NCI-H2107 (cell line): ENCODE data around the gene ARMH3.
"Not testable (repeated sequence)": the region's sequence is repeated elsewhere in the genome, so short reads cannot be mapped to it uniquely, and the experiment has no call there.

Experiments
- DNase-seq: peaks from one replicate; lab custom pipeline; 2025; lab: John Stamatoyannopoulos, UW

Gene ARMH3, protein sequence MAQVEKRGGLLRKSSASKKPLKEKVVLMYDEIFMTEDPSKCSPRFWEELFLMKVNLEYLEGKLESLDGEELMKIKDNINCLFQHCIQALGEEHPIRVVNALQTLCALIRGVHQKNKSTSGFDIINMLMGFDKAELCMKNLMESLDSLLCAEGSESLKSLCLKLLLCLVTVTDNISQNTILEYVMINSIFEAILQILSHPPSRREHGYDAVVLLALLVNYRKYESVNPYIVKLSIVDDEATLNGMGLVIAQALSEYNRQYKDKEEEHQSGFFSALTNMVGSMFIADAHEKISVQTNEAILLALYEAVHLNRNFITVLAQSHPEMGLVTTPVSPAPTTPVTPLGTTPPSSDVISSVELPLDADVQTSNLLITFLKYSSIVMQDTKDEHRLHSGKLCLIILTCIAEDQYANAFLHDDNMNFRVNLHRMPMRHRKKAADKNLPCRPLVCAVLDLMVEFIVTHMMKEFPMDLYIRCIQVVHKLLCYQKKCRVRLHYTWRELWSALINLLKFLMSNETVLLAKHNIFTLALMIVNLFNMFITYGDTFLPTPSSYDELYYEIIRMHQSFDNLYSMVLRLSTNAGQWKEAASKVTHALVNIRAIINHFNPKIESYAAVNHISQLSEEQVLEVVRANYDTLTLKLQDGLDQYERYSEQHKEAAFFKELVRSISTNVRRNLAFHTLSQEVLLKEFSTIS

DNA sequence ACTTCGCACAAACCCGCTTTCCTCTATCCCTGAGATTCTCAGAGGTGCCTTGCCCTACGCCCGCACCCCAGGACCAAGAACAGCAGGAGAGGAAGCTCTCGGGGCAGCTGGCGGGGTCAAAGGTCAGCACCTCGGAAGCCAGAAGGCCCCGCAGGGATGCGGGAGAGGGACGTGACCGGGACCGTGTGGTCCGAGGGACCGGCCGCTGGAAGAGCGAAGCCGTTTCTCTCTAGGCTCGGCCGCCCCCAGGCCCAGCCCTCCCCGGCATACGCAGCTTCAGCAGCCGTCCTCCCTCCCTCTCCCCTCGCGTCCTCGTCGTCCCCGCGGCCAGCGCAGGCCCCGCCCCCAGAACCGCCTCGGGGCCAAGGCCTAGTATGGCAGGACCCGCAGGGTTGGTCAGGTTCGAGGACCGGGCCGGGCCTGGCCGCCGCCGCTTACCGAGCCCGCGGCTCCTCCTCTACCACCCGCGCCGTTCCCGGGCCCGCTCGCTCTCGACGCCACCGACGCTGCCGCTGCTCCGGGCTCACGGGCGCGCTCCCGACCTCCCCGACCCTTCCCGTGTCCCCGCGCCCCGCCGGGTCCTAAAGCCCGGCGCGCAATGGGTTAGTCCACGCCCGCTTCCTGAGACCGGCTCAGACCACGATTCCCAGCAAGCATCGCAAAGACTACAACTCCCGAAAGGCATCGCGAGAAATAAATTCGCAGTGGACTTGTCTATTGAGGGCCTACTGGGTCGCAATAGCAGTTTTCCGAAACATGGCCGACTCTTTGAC is at the start of gene ARMH3:
TSS of gene ARMH3 (minus strand) at position 527 of the 773 bp plus-strand sequence. CDS start 16,059 bp downstream, outside the sequence.
- peak; percentile 73 for DNase-seq

DNA sequence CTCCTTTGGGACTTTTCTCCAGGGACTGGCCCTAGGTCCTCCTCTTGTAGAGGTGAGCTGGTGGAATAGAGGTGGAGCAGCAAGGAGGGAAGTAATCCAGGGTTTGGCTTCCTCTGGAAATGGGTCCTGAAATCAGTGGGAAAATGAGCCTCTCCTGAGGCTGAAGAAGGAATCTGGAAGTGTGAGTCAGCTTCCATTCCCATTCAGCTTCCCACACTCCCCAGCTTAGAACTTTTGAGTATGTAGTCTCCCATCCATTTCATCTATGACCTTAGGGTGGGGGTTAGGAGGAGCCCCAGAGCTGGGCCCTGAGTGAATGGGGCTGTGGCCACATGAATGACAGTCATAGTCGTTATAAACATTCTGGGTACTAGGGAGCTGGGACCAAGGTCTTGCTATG is 46.4 kb upstream of the ARMH3 start:
- DNase-seq, result no peak

DNA sequence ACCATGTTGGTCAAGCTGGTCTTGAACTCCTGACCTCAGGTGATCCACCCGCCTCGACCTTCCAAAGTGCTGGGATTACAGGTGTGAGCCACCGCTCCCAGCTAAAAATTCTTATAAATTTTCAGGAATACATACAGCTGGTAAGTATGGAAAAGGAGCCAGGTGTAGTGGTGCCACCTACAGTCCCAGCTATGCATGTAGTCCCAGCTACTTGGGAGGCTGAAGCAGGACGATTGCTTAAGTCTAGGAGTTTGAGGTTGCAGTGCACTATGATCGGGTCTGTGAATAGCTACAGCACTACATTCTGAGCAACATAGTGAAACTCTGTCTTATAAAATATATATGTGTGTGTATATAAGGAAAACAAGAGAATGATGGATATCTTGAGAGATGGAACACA is 45.2 kb upstream of the ARMH3 start:
- DNase-seq, result no peak

DNA sequence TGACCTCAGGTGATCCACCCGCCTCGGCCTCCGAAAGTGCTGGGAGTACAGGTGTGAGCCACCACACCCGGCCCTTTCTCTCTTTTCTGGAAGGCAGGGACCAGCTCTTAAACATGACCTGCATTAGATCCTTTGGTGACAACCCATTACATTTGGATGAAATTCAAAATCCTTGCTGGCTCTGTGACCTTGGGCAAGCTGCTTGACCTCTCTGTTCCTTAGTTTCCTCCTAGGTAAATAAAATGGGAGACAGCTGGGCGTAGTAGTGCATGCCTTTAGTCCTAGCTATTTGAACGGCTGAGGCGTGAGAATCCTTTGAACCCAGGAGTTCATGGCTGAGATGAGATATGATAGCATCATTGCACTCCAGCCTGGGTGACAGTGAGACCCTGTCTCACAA is 40.5 kb upstream of the ARMH3 start:
- DNase-seq, result no peak

DNA sequence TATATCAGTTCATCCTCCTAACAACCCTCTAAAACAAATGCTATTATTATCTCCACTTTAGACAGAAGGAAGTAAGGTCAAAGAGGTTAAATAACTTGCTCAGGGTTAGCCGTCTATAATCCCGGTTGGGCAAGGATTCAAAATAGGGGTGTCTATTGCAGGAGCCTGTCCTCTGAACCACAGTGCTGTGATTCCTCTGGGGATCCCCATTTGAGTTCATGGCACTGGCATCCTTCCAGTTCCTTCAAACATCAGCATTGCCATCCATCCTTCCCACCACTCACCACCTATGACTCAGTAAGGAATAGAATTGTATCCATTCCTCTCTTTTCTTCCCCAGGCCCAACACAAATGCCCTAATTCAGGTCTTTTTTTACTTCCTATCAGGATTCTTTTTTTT is 34.8 kb upstream of the ARMH3 start:
- DNase-seq, result no peak

DNA sequence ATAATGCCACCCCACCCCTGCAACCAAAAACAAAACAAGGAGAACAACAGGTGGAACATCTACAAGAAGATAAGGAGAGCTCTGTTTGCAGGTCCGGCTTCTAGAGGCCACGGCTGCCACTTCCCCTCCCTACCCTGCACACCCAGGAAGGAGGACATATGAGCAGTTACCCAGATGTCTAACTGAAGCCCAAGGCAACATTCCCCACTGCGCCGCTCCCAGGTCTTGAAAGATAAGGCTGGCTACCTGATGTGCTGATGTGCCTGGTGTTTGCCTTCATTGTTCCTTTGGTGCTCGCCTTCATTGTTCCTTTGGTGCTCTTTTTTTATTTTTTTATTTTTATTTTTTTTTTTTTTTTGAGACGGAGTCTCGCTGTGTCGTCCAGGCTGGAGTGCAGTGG is 30.2 kb upstream of the ARMH3 start:
- no peak for DNase-seq

DNA sequence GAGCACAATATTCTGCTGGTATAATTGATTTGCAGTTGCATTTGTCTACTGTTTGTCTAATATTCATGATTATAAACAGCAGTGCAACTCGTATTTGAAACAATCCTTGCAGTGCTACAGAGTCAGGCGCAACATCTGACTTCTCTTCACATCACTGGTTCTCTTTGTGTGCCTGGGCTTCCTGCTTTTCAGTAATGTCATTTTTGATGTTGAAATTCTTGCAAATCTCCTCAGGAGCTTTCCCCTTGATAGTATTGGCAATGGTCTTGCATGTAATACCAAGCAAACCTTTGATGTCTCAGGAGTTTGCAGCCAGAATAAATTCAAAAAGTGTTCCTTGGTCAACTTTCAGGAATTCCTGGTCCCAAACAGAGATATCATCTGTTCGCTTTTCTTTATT is 29.4 kb upstream of the ARMH3 start:
- DNase-seq, result no peak

DNA sequence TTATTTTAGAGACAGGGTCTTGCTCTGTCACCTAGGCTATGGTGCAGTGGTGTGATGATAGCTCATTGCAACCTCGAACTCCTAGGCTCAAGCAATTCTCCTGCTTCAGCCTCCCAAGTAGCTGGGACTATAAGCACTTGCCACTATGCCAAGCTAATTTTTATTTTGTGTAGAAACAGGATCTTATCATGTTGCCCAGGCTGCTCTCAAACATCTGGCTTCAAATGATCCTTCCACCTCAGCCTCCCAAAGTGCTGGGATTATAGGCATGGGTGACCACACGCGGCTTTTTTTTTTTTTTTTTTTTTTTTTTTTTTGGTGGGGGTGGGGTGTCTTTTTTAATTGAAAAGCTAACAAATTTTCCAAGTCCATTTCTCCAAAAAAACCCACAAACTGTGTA is 27.6 kb upstream of the ARMH3 start:
- no peak for DNase-seq

DNA sequence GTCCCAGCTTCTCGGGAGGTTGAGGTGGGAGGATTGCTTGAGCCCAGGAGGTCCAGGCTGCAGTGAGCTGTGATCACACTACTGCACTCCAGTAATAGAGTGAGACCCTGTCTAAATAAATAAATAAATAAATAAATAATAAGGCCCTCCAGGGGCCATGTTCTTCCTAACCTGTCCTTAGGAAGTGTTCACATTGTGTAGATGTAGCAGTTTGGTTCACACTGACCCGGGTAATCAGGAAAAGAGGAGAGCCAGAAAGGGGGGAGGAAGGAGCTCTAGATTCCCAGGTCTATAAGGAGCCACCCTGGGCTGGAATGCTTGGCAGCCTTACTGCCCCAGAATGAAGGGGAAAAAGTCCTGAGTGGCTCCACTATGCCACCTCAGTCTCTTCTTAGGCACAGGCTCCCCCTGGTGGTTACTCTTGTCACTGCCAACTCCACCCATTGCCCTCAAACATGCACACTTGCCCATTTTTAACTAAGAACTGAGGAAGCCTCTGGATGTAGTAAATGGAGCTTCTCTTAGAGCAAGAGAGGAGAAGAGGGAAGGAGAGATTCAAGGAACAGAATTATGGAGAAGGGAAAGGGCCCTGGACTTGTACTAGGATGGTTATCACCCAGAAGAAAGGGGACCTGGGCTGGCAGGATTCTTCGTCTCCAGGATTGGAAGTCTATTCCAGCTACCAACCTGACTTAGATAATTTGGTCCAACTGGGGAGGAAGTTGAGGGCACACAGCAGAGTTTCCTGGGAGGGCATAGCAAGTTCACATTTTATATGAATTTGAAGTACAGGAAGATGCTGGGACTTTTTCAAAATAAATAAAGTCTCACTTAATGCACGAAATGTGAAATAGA is 16.9 kb upstream of the ARMH3 start:
- peak; percentile 18 for DNase-seq

DNA sequence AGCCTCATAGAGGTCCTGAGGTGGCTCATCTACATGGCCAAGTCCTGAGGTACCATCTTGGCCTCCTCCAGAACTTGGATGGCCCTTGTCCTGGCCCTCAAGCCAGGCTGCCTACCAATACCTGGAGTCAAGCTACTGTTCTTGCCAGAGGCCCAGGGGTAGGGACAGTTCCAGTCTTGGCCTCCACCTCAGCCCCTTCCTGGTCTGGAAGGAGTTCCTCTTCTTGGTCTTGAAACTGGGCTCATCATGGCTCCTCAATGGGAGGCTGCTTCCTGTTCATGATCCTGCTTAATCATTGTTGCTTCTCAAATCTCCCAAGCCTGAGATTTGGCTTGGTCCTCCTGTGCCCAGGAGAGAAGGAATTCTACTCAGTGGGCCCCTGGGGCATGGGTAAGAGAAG is 13.1 kb upstream of the ARMH3 start:
- DNase-seq, result no peak

DNA sequence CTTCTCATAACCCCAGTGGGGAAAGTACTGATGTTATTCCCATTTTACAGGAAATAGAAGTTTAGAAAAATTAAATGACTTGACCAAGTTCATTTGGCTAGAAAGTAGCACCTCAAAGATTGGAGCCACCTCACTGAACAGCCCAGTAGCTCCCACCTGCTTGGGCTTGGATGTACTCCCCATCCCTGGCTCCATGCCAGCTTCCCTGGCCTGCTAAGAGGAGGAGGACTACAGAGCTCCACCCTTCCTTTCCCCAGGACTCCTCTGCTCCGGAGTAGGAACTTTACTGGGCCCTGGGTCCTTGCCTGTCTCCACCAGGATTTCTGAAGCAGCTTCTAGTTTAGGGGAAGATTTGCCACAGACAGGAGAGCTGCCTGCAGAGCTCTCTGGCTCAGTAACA is 12.2 kb upstream of the ARMH3 start:
- no peak for DNase-seq

DNA sequence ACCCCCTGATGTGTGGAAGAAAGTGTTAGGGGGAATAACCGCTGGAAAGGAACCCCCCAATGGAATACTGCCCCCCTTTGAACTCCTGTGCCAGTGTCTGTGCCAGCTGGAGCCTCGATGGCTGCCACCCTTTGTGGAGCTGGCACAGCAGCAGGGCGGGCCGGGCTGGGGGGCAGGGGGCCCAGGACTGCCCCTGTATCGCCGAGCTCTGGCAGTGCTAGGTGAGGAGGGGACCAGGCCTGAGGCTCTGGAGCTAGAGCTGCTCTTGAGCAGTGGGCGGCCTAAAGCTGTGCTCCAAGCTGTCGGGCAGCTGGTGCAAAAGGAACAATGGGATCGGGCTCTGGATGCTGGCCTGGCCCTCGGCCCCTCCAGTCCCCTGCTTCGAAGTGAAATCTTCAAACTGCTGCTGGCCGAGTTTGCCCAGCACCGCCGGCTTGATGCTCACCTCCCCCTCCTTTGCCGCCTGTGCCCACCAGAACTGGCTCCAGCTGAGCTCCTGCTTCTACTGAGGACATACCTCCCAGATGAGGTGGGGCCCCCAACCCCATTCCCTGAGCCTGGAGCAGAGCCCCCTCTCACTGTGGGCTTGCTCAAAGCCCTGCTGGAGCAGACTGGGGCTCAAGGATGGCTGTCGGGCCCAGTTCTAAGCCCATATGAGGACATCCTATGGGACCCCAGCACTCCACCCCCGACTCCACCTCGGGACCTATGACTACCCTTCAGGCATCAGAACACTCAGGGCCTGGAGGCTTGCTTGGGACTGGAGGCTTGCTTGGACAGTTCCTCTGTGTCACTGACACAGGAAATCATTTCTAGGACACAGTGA is 11.3 kb upstream of the ARMH3 start:
- no peak for DNase-seq

DNA sequence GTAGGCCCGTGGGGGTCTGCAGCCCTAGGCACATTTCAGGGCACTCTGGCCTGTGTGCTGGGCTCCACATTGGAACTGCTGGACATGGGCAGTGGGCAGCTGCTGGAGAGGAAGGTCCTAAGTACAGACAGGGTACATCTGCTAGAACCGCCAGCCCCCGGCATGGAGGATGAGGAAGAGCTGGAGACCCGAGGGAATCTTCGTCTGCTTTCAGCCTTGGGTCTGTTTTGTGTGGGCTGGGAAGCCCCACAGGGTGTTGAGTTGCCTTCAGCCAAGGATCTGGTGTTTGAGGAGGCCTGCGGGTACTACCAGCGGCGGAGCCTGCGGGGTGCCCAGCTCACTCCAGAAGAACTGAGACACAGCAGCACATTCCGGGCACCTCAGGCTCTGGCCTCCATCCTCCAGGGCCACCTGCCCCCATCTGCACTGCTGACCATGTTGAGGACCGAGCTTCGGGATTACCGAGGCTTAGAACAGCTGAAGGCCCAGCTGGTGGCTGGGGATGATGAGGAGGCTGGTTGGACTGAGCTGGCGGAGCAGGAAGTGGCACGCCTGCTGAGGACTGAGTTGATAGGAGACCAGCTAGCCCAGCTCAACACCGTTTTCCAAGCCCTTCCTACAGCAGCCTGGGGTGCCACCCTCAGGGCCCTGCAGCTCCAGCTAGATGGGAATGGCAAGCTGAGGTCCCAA is 10.6 kb upstream of the ARMH3 start:
- DNase-seq, result no peak

DNA sequence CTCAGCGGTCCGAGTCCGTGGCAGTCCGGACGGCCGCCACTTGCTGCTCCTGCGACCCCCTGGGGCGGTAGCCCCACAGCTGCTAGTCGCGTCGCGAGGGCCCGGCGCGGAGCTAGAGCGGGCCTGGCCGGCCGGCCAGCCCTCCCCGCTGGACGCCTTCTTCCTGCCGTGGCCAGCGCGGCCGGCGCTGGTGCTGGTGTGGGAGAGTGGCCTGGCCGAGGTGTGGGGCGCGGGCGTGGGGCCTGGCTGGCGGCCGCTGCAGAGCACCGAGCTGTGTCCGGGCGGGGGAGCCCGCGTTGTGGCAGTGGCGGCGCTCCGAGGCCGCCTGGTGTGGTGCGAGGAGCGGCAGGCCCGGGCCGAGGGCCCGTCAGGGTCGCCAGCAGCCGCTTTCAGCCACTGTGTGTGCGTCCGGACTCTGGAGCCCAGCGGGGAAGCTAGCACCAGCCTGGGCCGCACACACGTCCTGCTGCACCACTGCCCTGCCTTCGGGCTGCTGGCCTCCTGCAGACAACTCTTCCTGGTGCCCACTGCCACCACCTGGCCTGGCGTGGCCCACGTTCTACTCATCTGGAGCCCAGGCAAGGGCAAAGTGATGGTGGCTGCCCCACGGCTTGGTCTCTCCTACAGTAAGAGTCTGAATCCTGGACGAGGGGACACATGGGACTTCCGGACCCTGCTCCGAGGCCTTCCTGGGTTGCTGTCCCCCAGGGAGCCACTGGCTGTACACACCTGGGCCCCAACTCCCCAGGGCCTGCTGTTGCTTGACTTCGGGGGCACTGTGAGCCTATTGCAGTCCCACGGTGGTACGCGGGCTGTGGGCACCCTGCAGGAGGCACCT is 9.8 kb upstream of the ARMH3 start:
- DNase-seq, result no peak

DNA sequence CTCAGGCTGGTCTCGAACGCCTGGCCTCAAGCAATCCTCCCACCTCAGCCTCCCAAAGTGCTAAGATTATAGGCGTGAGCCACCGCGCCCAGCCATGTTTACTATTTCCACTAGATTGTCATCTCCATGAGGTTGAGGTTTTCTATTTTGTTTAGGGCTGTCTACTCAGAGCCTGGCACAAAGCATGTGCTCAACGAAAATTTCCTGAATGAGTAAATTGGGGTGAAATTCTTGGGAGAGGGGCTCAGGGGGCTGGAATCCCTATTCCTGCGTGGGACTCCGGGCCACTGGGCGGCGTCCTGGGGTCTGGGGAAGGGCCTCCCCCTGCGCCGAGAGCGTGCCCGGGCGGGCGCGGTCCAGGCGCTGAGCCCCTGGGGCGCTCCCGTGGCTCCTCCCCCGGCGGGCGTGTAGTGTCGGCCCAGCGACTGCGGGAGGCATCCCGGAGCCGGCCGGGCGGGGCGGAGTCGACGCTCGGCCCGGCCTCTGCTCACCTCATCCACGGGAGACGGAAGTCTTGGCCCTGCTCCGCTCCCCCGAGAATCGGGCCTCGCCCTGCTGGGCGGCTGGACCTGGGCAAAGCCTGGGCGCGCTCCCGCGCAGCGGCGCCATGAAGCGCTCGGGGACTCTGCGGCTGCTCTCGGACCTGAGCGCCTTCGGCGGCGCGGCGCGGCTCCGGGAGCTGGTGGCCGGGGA is 9.0 kb upstream of the ARMH3 start, which contains the start of gene HPS6:
TSS of gene HPS6 (plus strand) at position 482 of the 693 bp plus-strand sequence. CDS start at position 608, 126 bp downstream.
- DNase-seq, result peak; percentile 54

DNA sequence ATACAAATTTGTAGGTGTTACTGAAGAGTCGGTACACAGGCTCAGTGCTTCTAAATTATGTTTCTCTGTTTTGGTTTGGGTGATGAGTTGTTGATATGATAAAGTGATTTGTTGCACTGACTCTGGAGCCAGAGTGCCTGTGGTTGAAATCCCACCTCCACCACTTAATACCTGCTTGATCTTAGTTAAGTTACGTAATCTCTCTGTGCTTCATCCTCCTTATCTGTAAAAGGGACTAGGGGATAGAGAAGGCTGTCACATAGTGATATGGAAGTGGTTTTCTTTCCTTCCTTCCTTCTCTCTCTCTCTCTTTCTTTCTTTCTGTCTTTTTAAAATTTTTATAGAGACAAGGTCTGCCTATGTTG is 8.5 kb upstream of the ARMH3 start:
- DNase-seq, result no peak

DNA sequence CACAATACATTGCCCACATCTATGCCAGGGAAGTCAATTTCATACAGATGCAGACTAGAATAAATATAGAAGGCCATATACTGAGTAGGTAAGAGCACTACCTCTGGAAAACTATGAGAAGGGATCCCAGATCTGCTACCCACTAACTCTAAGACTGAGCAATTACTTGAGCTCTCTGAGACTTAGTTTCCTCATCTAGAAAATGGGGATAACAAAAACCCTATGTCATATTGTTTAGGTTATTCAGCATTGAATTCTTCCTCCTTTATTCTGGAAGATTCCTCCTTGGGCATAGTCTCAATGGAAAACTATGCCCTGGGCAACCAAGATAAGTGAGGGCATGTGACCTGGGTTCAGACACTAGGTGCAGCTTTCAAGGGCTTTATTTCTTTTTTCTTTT is 4.0 kb upstream of the ARMH3 start:
- DNase-seq, result no peak

DNA sequence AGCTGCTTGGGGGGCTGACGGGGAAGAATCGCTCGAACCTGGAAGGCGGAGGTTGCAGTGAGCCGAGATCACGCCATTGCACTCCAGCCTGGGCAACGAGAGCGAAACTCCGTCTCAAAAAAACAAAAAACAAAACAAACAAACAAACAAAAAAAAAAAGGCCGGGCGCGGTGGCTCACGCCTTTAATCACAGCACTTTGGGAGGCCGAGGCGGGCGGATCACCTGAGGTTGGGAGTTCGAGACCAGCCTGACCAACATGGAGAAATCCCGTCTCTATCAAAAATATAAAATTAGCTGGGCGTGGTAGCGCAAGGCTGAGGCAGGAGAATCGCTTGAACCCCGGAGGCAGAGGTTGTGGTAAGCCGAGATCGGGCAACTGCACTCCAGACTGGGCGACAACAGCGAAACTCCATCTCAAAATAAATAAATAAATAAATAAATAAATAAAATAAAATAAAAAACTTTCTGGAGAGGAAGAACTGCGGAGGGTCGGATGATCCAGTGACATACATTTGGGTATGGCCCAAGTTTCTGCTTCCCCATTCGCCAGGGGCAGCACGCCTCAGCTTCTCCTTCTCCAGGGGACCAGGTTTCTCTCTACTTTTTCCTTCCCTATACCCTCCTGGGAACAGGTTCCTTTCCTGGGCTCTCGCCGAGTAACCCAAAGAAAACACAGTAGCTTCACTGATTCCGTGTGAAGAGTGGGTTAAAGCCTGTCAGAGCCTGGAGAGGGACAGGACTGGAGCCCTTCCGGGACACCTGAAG is 909 bp downstream of the ARMH3 start:
- not testable (repeated sequence) for DNase-seq
